Mucosa of descending colon (tissue), 3 donors: ENCODE measurements around the gene MBNL1. TPM values are rescaled to one million over a fixed set of nuclear protein-coding genes. Genes with fewer than 3 reads are reported as not detected.
A peak's percentile ranks its signal among the peaks of the same experiment; 100 is the strongest.

ENCODE experiments used
- ATAC-seq: fragments of 200-7000 bp; cut with Tn5 transposase; one replicate; pipeline ENCODE4 v1.9.1; 2020; ENCODE audit warnings: mild to moderate bottlenecking, moderate library complexity
- DNase-seq, 3 donors: peaks; one replicate each; pipeline ENCODE4 v3.0.0-alpha.2; 2020
- H3K36me3 ChIP-seq: fragments of 200-600 bp; one replicate; pipeline ENCODE4 v1.8.0; 2021; ENCODE audit warnings: low read depth, mild to moderate bottlenecking
- H3K4me1 ChIP-seq: fragments of 200-600 bp; one replicate; pipeline ENCODE4 v1.8.0; 2021; ENCODE audit warnings: low read depth, mild to moderate bottlenecking
- H3K4me3 ChIP-seq: fragments of 200-600 bp; one replicate; pipeline ENCODE4 v1.8.0; 2021; ENCODE audit warnings: mild to moderate bottlenecking
- H3K9me3 ChIP-seq: fragments of 200-600 bp; one replicate; pipeline ENCODE4 v1.8.0; 2021; ENCODE audit warnings: mild to moderate bottlenecking
- CTCF ChIP-seq: fragments of 200-600 bp; IDR thresholded peaks from one replicate; pipeline ENCODE4 v1.8.0; 2022; ENCODE audit warnings: antibody characterized with exemption, mild to moderate bottlenecking
- intact Hi-C, 2 donors: fragments of 100-400 bp; cut with DNase I in 1 of 2; cut with micrococcal nuclease in 1 of 2; formaldehyde crosslinking; loops; one replicate each; pipeline versions ENCODE4 v1.11.0 to v1.11.1; 2022; cut with DNase I, micrococcal nuclease
- total RNA-seq, 3 donors: library from RNA; stranded (reverse); fragmentation: NEBNext Ultra II Directional in 2 of 3; extraction: Animal tissue kit (Norgen Biotek cat#: 25700) in 2 of 3; gene quantifications; one replicate each; pipeline versions ENCODE4 v1.2.1 to v1.2.4, GENCODE V29; 2021 to 2023
- donor health status: DM: no; HTN: no; CAD: no; lungs with moderate emphysema.
- donor health status: DM: no; HTN: no; CAD: no.
- donor health status: DM: no; HTN: yes; CAD: no.

The MBNL1 gene
- total RNA-seq, 3 donors from 2014 or later = 184 to 381 (median 215) TPM

GRCh38 chr3:152253514-152253913 lies 15.2 kb upstream of the MBNL1 start:
- H3K9me3 ChIP-seq = no peaks in the 10 kb centered on the region
- H3K4me1 ChIP-seq = peaks cover 5% of the 10 kb centered on the region
- no peak for ATAC-seq
- no peak overlapping the region for H3K4me3 ChIP-seq
- DNase-seq = no peak
- no peaks in the 10 kb centered on the region for H3K36me3 ChIP-seq
- intact Hi-C loops = no loop called here
- TF ChIP-seq CTCF = no peak

- ATAC-seq (no peak), DNase-seq (no peak)
- Histone ChIP-seq H3K9me3 (no peaks in the 10 kb centered on the region), H3K4me1 (peaks cover 11% of the 10 kb centered on the region), H3K4me3 (no peak overlapping the region), H3K36me3 (no peaks in the 10 kb centered on the region)
- TF ChIP-seq CTCF = no peak
- intact Hi-C loops = no loop called here
These were observed 14.7 kb upstream of the MBNL1 start for GRCh38 chr3:152254041-152254440.

GRCh38 chr3:152255290-152255689 lies 13.4 kb upstream of the MBNL1 start:
- TF ChIP-seq CTCF = no peak
- Histone ChIP-seq H3K4me1 (peaks cover 16% of the 10 kb centered on the region), H3K4me3 (no peak overlapping the region), H3K9me3 (no peaks in the 10 kb centered on the region), H3K36me3 (no peaks in the 10 kb centered on the region)
- ATAC-seq = no peak
- no peak for DNase-seq
- intact Hi-C loops = no loop called here

DNA sequence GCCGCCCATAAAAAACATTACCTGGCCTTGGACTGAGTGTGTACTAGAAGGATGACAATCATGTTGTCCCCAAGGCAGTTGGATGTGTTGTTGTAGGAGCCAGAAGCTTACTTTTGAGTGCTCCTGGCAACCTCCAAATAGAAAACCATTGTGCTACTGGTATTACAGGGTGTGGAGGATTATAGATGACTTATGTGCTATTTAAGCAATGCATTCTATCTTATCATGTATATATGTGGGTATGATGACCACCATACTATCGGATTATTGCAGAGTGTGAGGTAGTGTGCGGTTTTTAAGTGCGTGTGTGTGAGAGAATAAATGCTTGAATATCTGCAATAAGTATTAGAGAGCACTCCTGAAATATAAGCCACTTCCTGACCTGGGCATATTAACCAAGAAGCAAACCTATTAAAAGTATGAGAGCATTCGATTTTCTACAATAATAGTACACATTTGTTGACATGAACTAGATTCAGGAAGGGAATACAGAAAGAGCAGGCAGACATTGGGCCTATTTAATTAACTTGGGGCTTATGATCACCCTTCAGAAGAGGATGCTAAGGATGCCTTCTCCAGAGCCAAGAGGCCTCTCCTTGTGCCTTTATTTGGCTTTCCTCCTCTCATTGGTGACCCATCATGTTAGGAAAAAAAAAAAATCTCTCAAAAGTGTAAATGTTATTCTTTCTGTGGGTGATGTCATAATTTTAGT lies 11.7 kb upstream of the MBNL1 start:
- no peak for ATAC-seq
- Histone ChIP-seq H3K4me3 (no peak overlapping the region), H3K36me3 (no peaks in the 10 kb centered on the region), H3K4me1 (peaks cover 16% of the 10 kb centered on the region), H3K9me3 (no peaks in the 10 kb centered on the region)
- no peak for TF ChIP-seq CTCF
- DNase-seq = no peak
- intact Hi-C loops = no loop called here

DNA sequence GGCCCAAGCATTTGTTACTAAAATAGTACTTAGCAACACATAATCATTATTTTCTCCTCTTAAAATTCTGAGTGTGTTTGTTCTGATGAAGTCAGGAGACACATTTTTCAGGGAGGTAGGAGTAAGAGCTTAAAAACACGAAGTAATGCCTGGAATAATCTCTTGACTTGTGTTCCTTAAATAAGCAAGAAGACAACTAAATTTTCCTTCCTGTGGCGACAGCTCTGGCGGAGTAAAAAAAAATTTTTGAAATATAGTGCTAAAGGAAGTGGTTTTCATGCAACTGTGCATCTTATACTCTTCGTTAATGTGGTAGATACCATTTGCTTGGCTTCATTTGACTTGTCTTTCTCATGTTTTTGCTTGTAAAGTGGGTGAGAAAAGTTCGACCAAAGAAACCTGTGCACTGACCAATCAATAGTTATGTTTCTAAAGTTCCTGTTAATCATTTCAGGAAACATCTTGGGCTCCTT lies 11.1 kb upstream of the MBNL1 start:
- no peak overlapping the region for H3K4me3 ChIP-seq
- peak; percentile 41 for ATAC-seq
- H3K9me3 ChIP-seq = no peaks in the 10 kb centered on the region
- H3K36me3 ChIP-seq = no peaks in the 10 kb centered on the region
- H3K4me1 ChIP-seq = peaks cover 16% of the 10 kb centered on the region
- TF ChIP-seq CTCF = no peak
- intact Hi-C loops = no loop called here
- DNase-seq = no peak
